ENCODE results near the gene MT1G. TPM values are rescaled to one million over a fixed set of nuclear protein-coding genes. Genes with fewer than 3 reads are reported as not detected.
"Not testable (repeated sequence)": the region's sequence is repeated elsewhere in the genome, so short reads cannot be mapped to it uniquely, and the experiment has no call there.

MT1G gene
- total RNA-seq (2014; rRNA removed; shearing (Covaris generic)) (not detected in 2 replicates), total RNA-seq (2022) (not detected in 2 replicates), Bru-seq, nascent RNA (not detected), BruChase-seq, experiment 1, labeled RNA remaining after a 6-hour chase (not detected), BruChase-seq, experiment 2, labeled RNA remaining after a 2-hour chase (not detected)
- long read RNA-seq, result 0 reads

- no peak within 1 kb of the TSS for H3K4me3 ChIP-seq (ENCODE audit: low read depth, low read length, poor library complexity, severe bottlenecking)
- no peaks in the 10 kb centered on the region for H4K20me1 ChIP-seq (ENCODE audit: insufficient read depth, low read length)
- no peak for DNase-seq (ENCODE audit: low spot score)
- intact Hi-C loops (cut with micrococcal nuclease; ENCODE audit: unreplicated experiment), result no loop called here
- no peaks in the 10 kb centered on the region for H3K9me2 ChIP-seq (ENCODE audit: insufficient read depth, low read length)
- no peak within 1 kb of the TSS for H3K4me2 ChIP-seq (ENCODE audit: low read length)
- H3K27ac ChIP-seq (ENCODE audit: low read depth, low read length, poor library complexity, severe bottlenecking), result no peak within 1 kb of the TSS
- BruUV-seq (replicated peaks), result no TSS peak
- CTCF ChIA-PET (ENCODE audit: unreplicated experiment), result no interaction called here
- TF ChIP-seq EZH2phosphoT487 (IDR thresholded peaks at IDR 0.05; ENCODE audit: borderline replicate concordance, low read depth, low read length) (no peak), CTCF (conservative IDR thresholded peaks at IDR 0.05; ENCODE audit: low read length) (no peak)
- no peaks in the 10 kb centered on the region for H3K9me3 ChIP-seq (ENCODE audit: low read length)
- POLR2A ChIA-PET, result no interaction called here
- no peak within 1 kb of the TSS for H2AFZ ChIP-seq (ENCODE audit: low read length)
- no peaks in the 10 kb centered on the region for H3K36me3 ChIP-seq (ENCODE audit: insufficient read depth, low read length)
- no peaks in the 10 kb centered on the region for H3K4me1 ChIP-seq (ENCODE audit: insufficient read depth, low read length, poor library complexity, severe bottlenecking)
- H3K79me2 ChIP-seq (ENCODE audit: insufficient read depth, low read depth, low read length), result no peaks in the 10 kb centered on the region
Measured at GRCh38 chr16:56667581-56668571, at the start of gene MT1G. MT1G (minus strand) TSS chr16:56668065; CDS start chr16:56667993, 72 bp downstream.

DNA sequence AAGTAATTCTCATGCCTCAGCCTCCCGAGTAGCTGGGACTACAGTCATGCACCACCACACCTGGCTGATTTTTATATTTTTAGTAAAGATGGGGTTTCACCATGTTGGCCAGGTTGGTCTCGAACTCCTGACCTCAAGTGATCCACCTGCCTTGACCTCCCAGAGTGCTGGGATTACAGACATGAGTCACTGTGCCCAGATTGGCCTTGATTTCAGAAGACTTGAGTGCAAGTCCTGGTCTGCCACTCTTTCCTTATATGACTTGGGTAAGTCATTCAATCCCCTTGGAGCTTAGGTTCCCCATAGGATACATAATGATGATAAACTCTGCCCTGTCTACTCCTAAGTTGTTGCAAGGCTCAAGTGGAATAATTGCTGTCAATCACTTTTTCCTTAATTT is 49.7 kb upstream of the MT1G start:
- H3K36me3 ChIP-seq (ENCODE audit: insufficient read depth, low read length); CTCF ChIA-PET (ENCODE audit: unreplicated experiment); H3K4me2 ChIP-seq (ENCODE audit: low read length); H3K4me1 ChIP-seq (ENCODE audit: insufficient read depth, low read length, poor library complexity, severe bottlenecking); H3K79me2 ChIP-seq (ENCODE audit: insufficient read depth, low read depth, low read length); H3K9me3 ChIP-seq (ENCODE audit: low read length); H3K9me2 ChIP-seq (ENCODE audit: insufficient read depth, low read length); DNase-seq (ENCODE audit: low spot score); H2AFZ ChIP-seq (ENCODE audit: low read length); H3K4me3 ChIP-seq (ENCODE audit: low read depth, low read length, poor library complexity, severe bottlenecking); BruUV-seq (replicated peaks); H3K27ac ChIP-seq (ENCODE audit: low read depth, low read length, poor library complexity, severe bottlenecking); H4K20me1 ChIP-seq (ENCODE audit: insufficient read depth, low read length); intact Hi-C loops (cut with micrococcal nuclease; ENCODE audit: unreplicated experiment): not testable (repeated sequence)
- POLR2A ChIA-PET, result interaction anchor here (1.0 to 1.1 kb wide), 2 partner anchors 8 to 11 kb away, joined by 3 to 4 read pairs; no protein-coding TSS in a partner anchor

DNA sequence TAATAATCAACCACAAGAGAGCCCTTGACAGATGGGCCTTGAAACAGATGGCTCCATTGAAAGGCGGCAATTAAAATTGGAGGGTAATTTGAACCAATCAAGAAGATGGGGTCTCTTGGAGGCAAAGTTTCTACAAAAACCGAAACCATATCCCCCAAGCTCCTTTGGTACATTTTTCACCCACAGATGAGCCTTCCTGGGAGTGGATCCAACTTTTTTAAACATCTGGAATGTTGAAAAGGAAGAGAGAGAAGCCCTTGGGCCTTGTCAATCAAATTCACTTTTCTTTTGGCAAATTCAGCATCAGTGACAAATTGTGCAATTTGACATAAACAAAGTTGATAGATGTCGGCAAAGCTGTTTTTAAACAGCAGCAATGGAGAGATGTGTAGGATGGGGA is 48.9 kb upstream of the MT1G start:
- H3K79me2 ChIP-seq (ENCODE audit: insufficient read depth, low read depth, low read length), result no peaks in the 10 kb centered on the region
- peaks cover 4% of the 10 kb centered on the region for H3K4me1 ChIP-seq (ENCODE audit: insufficient read depth, low read length, poor library complexity, severe bottlenecking)
- ChIA-PET CTCF (ENCODE audit: unreplicated experiment) (no interaction called here), POLR2A (interaction anchor here (1.0 to 1.1 kb wide), 2 partner anchors 9 to 12 kb away, joined by 3 to 5 read pairs; no protein-coding TSS in a partner anchor)
- no peaks in the 10 kb centered on the region for H3K36me3 ChIP-seq (ENCODE audit: insufficient read depth, low read length)
- H3K9me3 ChIP-seq (ENCODE audit: low read length), result no peaks in the 10 kb centered on the region
- no peak for DNase-seq (ENCODE audit: low spot score)
- TF ChIP-seq CTCF (conservative IDR thresholded peaks at IDR 0.05; ENCODE audit: low read length) (no peak), EZH2phosphoT487 (IDR thresholded peaks at IDR 0.05; ENCODE audit: borderline replicate concordance, low read depth, low read length) (no peak)
- H3K4me2 ChIP-seq (ENCODE audit: low read length), result no peak overlapping the region
- H3K27ac ChIP-seq (ENCODE audit: low read depth, low read length, poor library complexity, severe bottlenecking), result no peak overlapping the region
- H3K4me3 ChIP-seq (ENCODE audit: low read depth, low read length, poor library complexity, severe bottlenecking), result no peak overlapping the region
- H4K20me1 ChIP-seq (ENCODE audit: insufficient read depth, low read length), result no peaks in the 10 kb centered on the region
- H2AFZ ChIP-seq (ENCODE audit: low read length), result no peak overlapping the region
- BruUV-seq (replicated peaks), result no TSS peak
- intact Hi-C loops (cut with micrococcal nuclease; ENCODE audit: unreplicated experiment), result loop anchor here (1.0 kb wide), 1 partner anchor 28 kb away; no protein-coding TSS in a partner anchor
- H3K9me2 ChIP-seq (ENCODE audit: insufficient read depth, low read length), result no peaks in the 10 kb centered on the region
